Measurements from ENCODE around the gene YBX1.

YBX1 gene

DNA sequence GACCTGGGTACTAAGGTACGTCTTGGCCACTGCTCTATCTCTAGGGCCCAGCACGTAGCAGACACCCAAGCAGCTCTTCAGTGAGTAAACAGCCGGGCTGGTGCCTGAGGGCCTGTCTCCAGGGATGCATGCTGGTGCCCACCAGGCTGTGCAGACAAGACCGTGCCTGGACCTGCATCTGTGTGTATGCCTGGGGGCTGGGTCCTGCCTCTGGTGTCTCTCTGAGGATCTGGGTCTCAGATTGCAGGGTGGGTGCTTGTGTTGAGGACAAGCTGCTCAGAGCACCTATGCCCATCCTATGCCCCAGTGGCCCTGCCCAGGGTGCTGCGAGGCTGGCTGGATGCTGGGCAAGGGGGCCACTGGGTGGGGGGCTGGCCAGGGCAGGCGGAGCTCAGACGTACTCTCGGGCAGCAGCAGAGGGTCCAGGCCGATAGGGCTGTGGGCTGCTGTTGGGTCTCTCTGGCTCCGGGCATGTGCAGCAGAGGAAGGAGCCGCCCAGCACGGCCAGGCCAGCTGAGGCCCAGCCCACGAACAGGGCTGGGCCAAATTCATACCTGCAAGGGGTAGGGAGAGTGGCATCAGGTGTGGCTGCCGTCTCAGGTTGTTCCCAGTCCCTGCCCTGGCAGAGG lies 53.4 kb downstream of the YBX1 start:
- DNase-seq (ENCODE audit: low spot score), result no peak

DNA sequence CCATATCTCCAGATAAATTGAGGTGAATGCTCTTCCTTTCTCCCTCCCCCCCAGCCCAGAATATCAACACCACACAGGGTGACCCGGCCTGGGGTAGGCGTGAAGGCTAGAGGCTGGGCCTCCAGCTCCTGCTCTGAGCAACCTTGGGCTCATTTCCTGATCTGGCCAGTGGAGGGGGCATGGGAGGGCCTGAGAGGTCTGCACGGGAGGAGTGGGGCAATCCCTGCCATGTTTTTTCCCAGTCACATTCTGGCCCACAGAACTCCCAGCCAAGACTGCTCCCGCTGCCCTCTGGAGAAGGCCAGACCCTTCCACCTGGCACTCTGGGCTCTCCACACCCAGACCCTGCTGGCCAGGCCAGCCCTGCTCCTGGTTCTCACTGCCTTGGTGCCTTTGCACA lies 53.9 kb downstream of the YBX1 start:
- DNase-seq (ENCODE audit: low spot score), result peak; percentile 42

DNA sequence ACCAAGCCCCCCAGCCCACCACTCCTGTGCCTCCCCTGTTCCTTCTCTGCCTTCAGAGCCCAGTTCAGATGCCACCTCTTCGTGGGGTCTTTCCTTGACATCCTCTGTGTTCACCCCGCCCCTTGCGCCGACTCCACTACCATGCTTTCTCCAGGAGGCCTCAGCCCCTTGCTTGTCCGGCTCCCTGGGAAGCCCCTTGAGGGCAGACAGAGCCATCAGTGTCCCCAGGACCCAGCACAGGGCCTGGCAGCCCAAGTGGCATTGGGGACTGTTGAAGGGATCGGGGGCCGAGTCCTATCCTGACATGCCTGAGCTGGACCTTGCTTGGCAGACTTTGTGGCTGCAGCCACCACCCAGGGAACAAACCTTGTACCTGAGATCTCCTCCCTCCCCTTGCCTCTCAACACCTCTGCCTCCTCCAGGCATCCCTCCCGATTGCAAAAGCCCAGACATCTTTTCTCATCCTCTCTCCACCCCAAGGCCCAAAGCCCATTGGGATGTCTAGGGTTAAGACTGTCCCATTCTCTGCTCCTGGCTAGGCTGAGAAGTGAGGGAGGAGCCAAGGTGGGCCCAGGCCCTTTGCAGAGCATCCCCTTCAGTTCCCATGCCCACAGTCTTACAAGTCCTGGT lies 54.5 kb downstream of the YBX1 start:
- DNase-seq (ENCODE audit: low spot score), result no peak

GRCh38 chr1:42737257-42737656 lies 55.0 kb downstream of the YBX1 start:
- DNase-seq (ENCODE audit: low spot score), result no peak

DNA sequence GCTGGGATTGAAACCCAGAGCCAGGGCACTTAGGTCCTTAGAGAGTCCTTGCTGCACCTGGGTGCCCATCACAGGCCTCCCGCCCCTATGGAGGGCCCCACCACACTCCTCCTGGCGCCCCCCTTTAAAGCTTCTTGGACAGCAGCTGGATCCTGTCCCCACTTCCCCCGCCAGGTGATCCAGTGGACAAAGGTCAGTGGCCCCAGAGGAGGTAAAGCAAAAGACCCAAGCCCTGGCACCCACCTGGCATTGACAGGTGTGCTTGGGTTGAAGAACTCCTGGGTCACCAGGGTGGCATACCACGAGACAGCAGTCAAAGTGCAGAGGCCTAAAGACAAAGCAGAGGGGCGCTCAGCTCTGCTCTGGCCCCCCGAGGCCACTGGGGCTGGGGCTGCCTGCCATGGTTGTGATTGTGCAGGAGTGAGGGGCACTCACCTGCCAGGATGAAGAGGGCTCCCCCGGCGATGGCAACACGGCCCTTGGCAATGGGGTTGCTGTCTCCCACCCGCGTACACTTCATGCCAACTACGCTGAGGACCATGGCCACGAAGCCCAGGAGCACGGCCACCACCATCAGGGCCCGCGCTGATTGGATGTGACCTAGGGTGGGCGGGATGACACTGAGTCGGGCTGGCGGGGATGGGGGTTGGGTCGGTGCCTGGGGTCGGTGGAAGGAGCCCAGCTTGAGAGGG lies 55.9 kb downstream of the YBX1 start:
- DNase-seq (ENCODE audit: low spot score), result no peak

DNA sequence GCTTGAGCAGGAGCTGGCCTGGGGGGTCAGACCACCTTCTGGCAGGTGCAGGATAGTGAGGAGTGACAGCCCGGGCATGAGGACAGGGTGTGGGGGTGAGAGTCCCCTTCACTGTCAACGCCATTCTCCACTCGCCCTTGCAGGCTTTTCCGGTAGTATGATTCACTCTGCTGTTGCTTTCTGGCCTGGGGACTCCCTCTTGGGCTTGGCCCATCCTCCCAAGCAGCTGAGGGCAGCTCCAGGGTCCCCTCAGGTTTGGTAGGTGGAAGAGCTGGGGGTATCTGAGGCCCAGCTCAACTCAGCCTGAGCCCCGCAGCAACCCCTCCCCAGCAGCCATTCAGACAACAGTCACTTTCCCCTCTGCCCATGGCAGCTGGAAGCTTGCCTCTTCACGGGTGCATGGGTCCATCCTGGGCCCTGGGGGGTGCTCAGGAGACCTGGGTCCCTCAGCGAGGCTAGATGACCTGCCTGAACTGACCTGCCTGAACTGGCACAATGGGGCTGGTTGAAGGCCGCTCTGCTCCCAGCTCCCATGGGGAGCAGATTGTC lies 56.5 kb downstream of the YBX1 start:
- DNase-seq (ENCODE audit: low spot score), result no peak

DNA sequence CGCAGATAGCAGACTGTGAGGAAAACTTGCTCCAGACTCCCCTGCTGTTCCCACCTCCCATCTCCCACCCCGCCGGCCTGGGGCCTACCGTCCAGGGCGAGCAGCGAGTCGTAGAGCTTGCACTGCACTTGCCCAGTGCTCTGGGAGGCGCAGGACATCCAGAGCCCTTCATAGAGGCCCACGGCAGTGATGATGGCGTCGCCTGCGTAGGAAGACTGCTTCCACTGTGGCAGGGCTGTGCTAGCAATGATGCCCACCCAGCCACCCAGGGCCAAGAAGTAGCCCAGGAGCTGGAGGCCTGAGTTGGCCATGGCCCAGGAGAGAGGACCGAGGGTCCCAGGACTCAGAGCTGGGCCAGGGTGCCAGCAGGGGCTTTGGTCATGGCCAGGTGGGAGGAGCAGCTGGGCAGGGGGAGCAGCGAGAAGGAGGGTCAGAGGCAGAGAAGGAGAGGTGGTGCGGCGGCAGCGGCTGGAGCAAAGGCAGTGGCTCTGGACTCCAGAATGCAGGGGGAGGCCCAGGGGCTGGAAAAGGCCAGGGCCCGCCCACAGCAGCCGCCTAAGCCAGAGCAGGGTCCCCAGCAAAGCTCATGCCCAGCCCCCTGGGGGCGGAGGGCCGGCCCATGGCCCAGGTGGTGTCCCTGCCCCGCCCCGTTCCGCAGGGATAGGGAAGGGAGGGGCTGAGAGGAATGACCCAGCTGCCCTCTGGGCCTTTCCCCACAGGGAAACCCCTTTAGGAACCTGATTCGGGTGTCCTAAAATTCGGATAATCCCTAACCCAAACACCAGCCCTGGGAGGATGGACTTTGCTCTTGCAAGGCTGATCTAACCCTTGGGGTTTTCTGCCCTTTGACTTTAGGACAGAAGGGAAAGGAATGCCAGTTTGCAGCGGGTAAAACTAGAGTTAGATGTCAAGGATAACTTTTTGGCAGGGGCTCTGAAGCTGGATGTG lies 57.8 kb downstream of the YBX1 start, which contains the start of gene CLDN19:
CLDN19 (minus strand) TSS at position 484 of the 948 bp plus-strand sequence; CDS start at position 311, 173 bp downstream.
- no peak for DNase-seq (ENCODE audit: low spot score)

- DNase-seq (ENCODE audit: low spot score), result no peak
These were observed 58.8 kb downstream of the YBX1 start for GRCh38 chr1:42740851-42741580.

DNA sequence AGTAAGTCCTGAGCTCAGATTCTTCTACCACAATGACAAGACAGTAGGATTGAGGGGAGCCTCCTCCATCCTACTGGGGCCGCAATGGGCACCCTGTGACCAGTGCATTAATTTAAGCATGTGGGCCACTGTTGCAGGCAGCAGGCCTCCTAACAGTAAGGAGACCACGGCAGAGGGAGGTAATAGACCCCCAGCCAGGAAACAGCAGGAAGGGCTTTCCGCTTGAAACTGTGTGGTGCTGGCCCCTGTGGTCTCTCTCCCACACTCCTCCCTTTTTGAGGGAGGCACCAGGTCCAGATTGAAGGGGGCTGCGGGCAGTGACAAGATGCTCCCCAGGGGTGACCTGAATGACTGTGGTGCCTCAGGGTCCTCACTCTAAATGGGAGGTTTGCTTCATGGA lies 59.5 kb downstream of the YBX1 start:
- DNase-seq (ENCODE audit: low spot score), result no peak

DNA sequence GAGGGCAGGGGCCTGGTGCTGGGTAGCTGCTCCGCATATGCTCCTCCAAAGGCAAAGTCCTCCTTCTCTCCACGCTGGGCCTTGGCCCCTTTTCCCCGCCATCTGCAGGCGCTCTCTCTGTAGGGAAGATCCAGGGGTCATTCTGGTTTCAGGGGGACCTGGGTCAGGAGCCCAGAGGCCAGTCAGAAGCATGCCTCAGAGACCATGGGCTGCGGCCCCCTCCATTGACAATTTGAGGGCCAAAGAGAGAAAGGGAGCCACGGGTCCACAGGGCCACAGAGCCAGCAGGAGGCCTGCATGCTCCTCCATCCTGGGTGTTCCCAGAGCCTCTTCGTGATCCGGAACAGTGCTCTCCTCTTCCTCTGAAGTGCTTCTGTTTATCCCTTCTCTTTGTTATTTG lies 59.9 kb downstream of the YBX1 start:
- DNase-seq (ENCODE audit: low spot score), result no peak

DNA sequence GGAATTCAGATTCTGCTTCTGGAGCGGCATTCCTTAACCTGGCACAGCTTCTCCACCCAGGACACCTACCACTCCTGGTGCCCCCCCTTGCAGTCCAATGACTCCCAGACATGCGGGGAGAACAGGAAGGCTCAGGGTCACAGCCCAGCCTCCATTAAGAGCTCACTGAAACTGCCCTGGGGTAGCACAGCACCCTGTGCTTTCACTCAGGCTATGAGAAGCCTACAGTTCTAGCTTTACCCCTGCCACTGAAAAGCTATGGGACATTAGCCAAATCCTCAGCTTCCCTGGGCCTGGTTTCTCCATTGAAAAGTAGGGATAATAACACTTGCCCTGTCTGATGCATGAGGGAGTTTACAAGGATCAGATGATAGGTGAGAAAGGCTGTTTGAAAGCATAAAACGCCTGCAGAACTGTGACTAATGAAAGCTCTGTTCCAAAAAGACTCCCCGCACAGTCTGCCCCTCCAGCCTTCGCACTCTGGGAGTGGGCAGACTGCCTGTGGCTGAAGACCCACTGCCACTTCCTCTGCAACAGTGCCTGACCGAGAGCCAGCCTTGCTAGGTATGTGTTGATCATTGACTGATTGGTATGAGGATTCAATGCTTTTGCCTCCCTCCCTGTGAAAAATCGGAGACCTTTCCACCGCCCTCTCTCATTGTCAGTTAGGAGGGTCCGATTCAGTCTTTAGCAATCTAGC lies 60.5 kb downstream of the YBX1 start:
- no peak for DNase-seq (ENCODE audit: low spot score)

- DNase-seq (ENCODE audit: low spot score), result no peak
These were observed 61.3 kb downstream of the YBX1 start for GRCh38 chr1:42743317-42744147.

- DNase-seq (ENCODE audit: low spot score), result no peak
These were observed 61.9 kb downstream of the YBX1 start for GRCh38 chr1:42744148-42744413.

DNA sequence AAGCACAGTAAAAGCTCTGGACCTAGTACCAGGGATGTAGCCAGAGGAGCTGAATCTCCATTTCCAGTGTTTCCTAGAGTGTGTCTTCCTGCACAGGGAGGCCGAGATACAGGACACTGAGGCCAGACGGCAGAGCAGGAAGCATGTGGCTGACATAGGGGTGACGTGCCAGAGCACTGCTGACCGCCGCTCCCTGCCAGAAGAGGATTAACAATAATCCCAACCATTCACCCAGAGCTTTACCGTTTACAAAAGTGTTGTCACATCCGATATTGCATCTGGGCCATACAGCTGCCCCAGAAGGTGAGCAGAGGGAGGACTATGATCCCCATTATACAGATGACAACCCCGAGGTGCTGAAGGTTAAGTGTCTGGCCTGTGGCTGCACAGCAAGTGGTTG lies 63.6 kb downstream of the YBX1 start:
- no peak for DNase-seq (ENCODE audit: low spot score)

GRCh38 chr1:42746436-42747105 lies 64.4 kb downstream of the YBX1 start:
- no peak for DNase-seq (ENCODE audit: low spot score)

DNA sequence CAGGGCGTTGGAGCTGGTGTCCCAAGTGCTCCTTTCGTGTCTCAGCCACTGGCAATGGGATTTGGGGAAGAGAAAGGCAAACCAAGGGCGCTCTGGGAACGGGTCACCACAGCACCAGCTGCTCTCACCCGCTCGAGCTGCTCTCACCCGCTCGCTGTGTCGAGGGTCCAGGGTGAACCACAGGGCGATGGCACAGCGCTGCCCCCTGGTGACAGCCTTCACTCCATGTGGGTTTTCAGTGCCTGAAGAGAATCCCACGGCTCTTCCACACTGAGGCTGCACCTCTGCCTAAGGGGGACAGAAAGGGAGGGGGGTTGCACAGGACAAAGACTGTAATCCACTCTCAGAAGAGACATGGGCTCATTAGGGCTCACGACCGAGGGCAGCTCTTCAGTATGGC lies 64.9 kb downstream of the YBX1 start:
- peak; percentile 44 for DNase-seq (ENCODE audit: low spot score)

GRCh38 chr1:42748021-42748420 lies 65.8 kb downstream of the YBX1 start:
- no peak for DNase-seq (ENCODE audit: low spot score)

- no peak for DNase-seq (ENCODE audit: low spot score)
These were observed 66.5 kb downstream of the YBX1 start for GRCh38 chr1:42748461-42749410.

Data from hematopoietic multipotent progenitor cell treated with erythropoietin and hydrocortisone succinate and interleukin-3 and kit ligand, for 15 days (in vitro differentiated cells).